ENCODE results near the gene RAB8A.

GRCh38 chr19:16066611-16067104 is 45.0 kb upstream of the RAB8A start:
- TF ChIP-seq CTCF (IDR thresholded peaks at IDR 0.05) (no peak), EZH2 (IDR thresholded peaks at IDR 0.05) (no peak), EZH2phosphoT487 (IDR thresholded peaks at IDR 0.05) (no peak)
